ENCODE data around the gene CTCF. TPM values are rescaled to one million over a fixed set of nuclear protein-coding genes. Genes with fewer than 3 reads are reported as not detected.

The CTCF gene
- polyA plus RNA-seq, 1 donor, result 43.9 TPM

- no peak for DNase-seq
Measured at GRCh38 chr16:67685388-67686112, 123.2 kb downstream of the CTCF start.

Other genes with a start within 250 kb of the CTCF start
- 0.31 TPM for gene KCTD19, start 235.8 kb upstream of the CTCF start, polyA plus RNA-seq (ENCODE audit: insufficient read length)
- gene LRRC36, start 235.7 kb upstream of the CTCF start, polyA plus RNA-seq (ENCODE audit: insufficient read length), result 0.50 TPM
- gene TPPP3, start 169.0 kb upstream of the CTCF start, polyA plus RNA-seq (ENCODE audit: insufficient read length), result 384 TPM
- gene ZDHHC1, start 146.0 kb upstream of the CTCF start, polyA plus RNA-seq (ENCODE audit: insufficient read length), result 18.3 TPM
- 12.5 TPM for gene HSD11B2, start 131.4 kb upstream of the CTCF start, polyA plus RNA-seq (ENCODE audit: insufficient read length)
- gene ATP6V0D1, start 81.4 kb upstream of the CTCF start, polyA plus RNA-seq (ENCODE audit: insufficient read length), result 71.6 TPM
- gene AGRP, start 79.0 kb upstream of the CTCF start, polyA plus RNA-seq (ENCODE audit: insufficient read length), result not detected
- 64.8 TPM for gene RIPOR1, start 33.7 kb upstream of the CTCF start, polyA plus RNA-seq (ENCODE audit: insufficient read length)
- gene CARMIL2, start 82.6 kb downstream of the CTCF start, polyA plus RNA-seq (ENCODE audit: insufficient read length), result 0.81 TPM
- gene ACD, start 97.7 kb downstream of the CTCF start, polyA plus RNA-seq (ENCODE audit: insufficient read length), result 17.4 TPM
- gene PARD6A, start 98.4 kb downstream of the CTCF start, polyA plus RNA-seq (ENCODE audit: insufficient read length), result 0.89 TPM
- gene ENKD1, start 104.2 kb downstream of the CTCF start, polyA plus RNA-seq (ENCODE audit: insufficient read length), result 8.7 TPM
- 2.6 TPM for gene C16orf86, start 104.3 kb downstream of the CTCF start, polyA plus RNA-seq (ENCODE audit: insufficient read length)
- gene GFOD2, start 156.8 kb downstream of the CTCF start, polyA plus RNA-seq (ENCODE audit: insufficient read length), result 15.8 TPM
- 28.8 TPM for gene RANBP10, start 244.0 kb downstream of the CTCF start, polyA plus RNA-seq (ENCODE audit: insufficient read length)
- 2.0 TPM for gene TSNAXIP1, start 244.4 kb downstream of the CTCF start, polyA plus RNA-seq (ENCODE audit: insufficient read length)

Measured in hindlimb muscle (tissue), 1 donor.